Heart left ventricle (tissue), 16 donors: ENCODE data around the gene SLC25A26. TPM values are rescaled to one million over a fixed set of nuclear protein-coding genes. Genes with fewer than 3 reads are reported as not detected.

Experiments used
- ATAC-seq, 4 donors: fragments of 200-7000 bp; cut with Tn5 transposase; one replicate each; pipeline ENCODE4 v1.9.1; 2020 to 2022; ENCODE audit warnings: moderate library complexity in 4 of 4, mild to moderate bottlenecking in 3 of 4, moderate number of reproducible peaks in 1 of 4
- DNase-seq, 5 donors: peaks; one replicate each; pipeline ENCODE4 v3.0.0-alpha.2; 2020
- H3K27ac ChIP-seq, 12 donors: fragments of 200-600 bp; sonication (generic) in 4 of 12; one replicate each; pipeline versions ENCODE4 v1.5.0 to v1.8.0; 2016 to 2022; ENCODE audit warnings: mild to moderate bottlenecking in 2 of 12
- H3K27me3 ChIP-seq, 9 donors: fragments of 200-600 bp; sonication (generic) in 2 of 9; one replicate each; pipeline versions ENCODE4 v1.5.1 to v1.8.0; 2016 to 2022; ENCODE audit warnings: mild to moderate bottlenecking in 3 of 9
- H3K36me3 ChIP-seq, 9 donors: fragments of 200-600 bp; sonication (generic) in 2 of 9; one replicate each; pipeline versions ENCODE4 v1.5.0 to v1.8.0; 2018 to 2022; ENCODE audit warnings: mild to moderate bottlenecking in 2 of 9
- H3K4me1 ChIP-seq, 12 donors: fragments of 200-600 bp; sonication (generic) in 4 of 12; one replicate each; pipeline versions ENCODE4 v1.5.0 to v1.8.0; 2016 to 2022; ENCODE audit warnings: mild to moderate bottlenecking in 3 of 12
- H3K4me3 ChIP-seq, 12 donors: fragments of 200-600 bp; sonication (generic) in 4 of 12; one replicate each; pipeline versions ENCODE4 v1.5.0 to v1.8.0; 2017 to 2022; ENCODE audit warnings: mild to moderate bottlenecking in 9 of 12, moderate library complexity in 4 of 12
- H3K9me3 ChIP-seq, 12 donors: fragments of 200-600 bp; sonication (generic) in 4 of 12; one replicate each; pipeline versions ENCODE4 v1.5.0 to v1.8.0; 2016 to 2022; ENCODE audit warnings: mild to moderate bottlenecking in 1 of 12
- CTCF ChIP-seq, 12 donors: fragments of 200-600 bp; sonication (generic) in 4 of 12; IDR thresholded peaks; one replicate each; pipeline versions ENCODE4 v1.5.0 to v1.8.0; 2018 to 2022; ENCODE audit warnings: antibody characterized with exemption in 12 of 12, mild to moderate bottlenecking in 5 of 12
- POLR2A ChIP-seq, 2 donors: fragments of 450-650 bp; IDR thresholded peaks; one replicate each; pipeline ENCODE4 v1.6.1; 2017; ENCODE audit warnings: antibody characterized with exemption in 2 of 2, mild to moderate bottlenecking in 2 of 2, moderate library complexity in 2 of 2
- WGBS, 4 donors: extraction: QIAGEN DNeasy Blood & Tissue Kit in 2 of 4; methylation state at CpG; one replicate each; pipeline versions ENCODE4 v1.1.5 to v1.1.7; 2013 to 2018; 5-methylcytosine and 5-hydroxymethylcytosine counted together
- intact Hi-C, 10 donors: fragments of 100-400 bp; cut with DNase I; formaldehyde crosslinking; loops; one replicate each; pipeline versions ENCODE4 v1.11.1 to v1.14.2; 2022
- polyA plus RNA-seq, 2 donors: library from polyadenylated mRNA; stranded (reverse); fragments of 200-250 nt; gene quantifications; one replicate each; pipeline ENCODE4 v1.2.3, GENCODE V29; 2013
- total RNA-seq, 9 donors: library from RNA; depleted of rRNA in 2 of 9; stranded (reverse); fragments of >200 nt in 2 of 9; fragmentation: NEBNext Ultra II Directional in 3 of 9; extraction: Animal tissue kit (Norgen Biotek cat#: 25700) in 3 of 9; gene quantifications; one replicate each; pipeline versions ENCODE4 v1.1.0 to v1.2.4, GENCODE V29; 2016 to 2023
- donor health status: ischemic (EF 13 %, LVEDD 7.1; RV severe dilation, severe dysfunction).
- donor health status: healthy with polysubstance abuse.
- donor health status: DM: no; HTN: yes; CAD: no.
- donor health status: DM: no; HTN: no; CAD: no.
- donor health status: ischemic (EF 25% LVEDD 6.9; RV normal size, moderate dysfunction).
- donor health status: ischemic (EF 25% LVEDD 5.7; RV mildly dilated, moderate dysfunction).
- donor health status: healthy.
- donor health status: DM: yes; HTN: yes; CAD: no.
- donor health status: ischemic (EF 35%, LVEDD 5.7; RV mildly dilated, moderate dysfunction).
- donor health status: nonischemic (EF 11% LVEDD 7.7; RV severe dilation, severe dysfunction).
- donor health status: DM: yes; HTN: yes; CAD: no.
- donor health status: PGD.
- donor health status: ischemic (EF 29% LVEDD 5.4; RV normal size, mild dysfunction).
- donor health status: nonischemic (EF 23%, LVEDD 6.1; RV moderate dilation, normal function).

SLC25A26 gene
- total and polyA plus RNA-seq, 11 donors: 20.0 to 42.2 (median 25.4) TPM

GRCh38 chr3:66397745-66398144 lies 176.9 kb downstream of the SLC25A26 start:
- DNase-seq: peak in 1 of 5 donors; percentile 28
- intact Hi-C loops: no loop called here

GRCh38 chr3:66398228-66399025 lies 177.6 kb downstream of the SLC25A26 start:
- TF ChIP-seq CTCF (IDR thresholded peaks at IDR 0.05) (no peak), POLR2A (IDR thresholded peaks at IDR 0.05) (no peak)
- no peaks in the 10 kb centered on the region for H3K27me3 ChIP-seq
- peaks cover 0 to 66% (median 43%) of the 10 kb centered on the region in 9 donors for H3K36me3 ChIP-seq
- ATAC-seq: no peak
- intact Hi-C loops: no loop called here
- no peak for DNase-seq
- no peak overlapping the region for H3K4me3 ChIP-seq
- H3K9me3 ChIP-seq: no peaks in the 10 kb centered on the region
- peak overlapping the region in 2 of 12 donors; percentile 6 to 81 for H3K27ac ChIP-seq
- H3K4me1 ChIP-seq: peaks cover 3 to 52% (median 31%) of the 10 kb centered on the region in 12 donors
- WGBS, 4 donors: 93 to 98% (median 94%) methylated on average over 9 of the region's 9 CpGs

More at GRCh38 chr3:66397745-66398144, 176.9 kb downstream of the SLC25A26 start:
- ATAC-seq: peak in 3 of 4 donors; percentile 10 to 53 (median 21)
- Histone ChIP-seq H3K36me3 (peaks cover 0 to 66% (median 41%) of the 10 kb centered on the region in 9 donors), H3K4me3 (no peak overlapping the region), H3K4me1 (peaks cover 4 to 56% (median 37%) of the 10 kb centered on the region in 12 donors), H3K27ac (peak overlapping the region in 2 of 12 donors; percentile 6 to 81), H3K9me3 (no peaks in the 10 kb centered on the region), H3K27me3 (no peaks in the 10 kb centered on the region)
- WGBS, 4 donors: 29 to 69% (median 46%) methylated on average over 2 of the region's 2 CpGs
- no peak for TF ChIP-seq CTCF (IDR thresholded peaks at IDR 0.05)
- TF ChIP-seq POLR2A (IDR thresholded peaks at IDR 0.05): no peak

- Histone ChIP-seq H3K27me3 (no peaks in the 10 kb centered on the region), H3K9me3 (no peaks in the 10 kb centered on the region), H3K27ac (peak overlapping the region in 1 of 12 donors; percentile 81), H3K4me3 (no peak overlapping the region), H3K4me1 (peaks cover 0 to 46% (median 18%) of the 10 kb centered on the region in 12 donors), H3K36me3 (peaks cover 0 to 74% (median 54%) of the 10 kb centered on the region in 9 donors)
- ATAC-seq (no peak), DNase-seq (no peak)
- TF ChIP-seq POLR2A (IDR thresholded peaks at IDR 0.05) (no peak), CTCF (IDR thresholded peaks at IDR 0.05) (no peak)
- 87 to 92% (median 90%) methylated on average over 10 of the region's 10 CpGs for WGBS, 4 donors
- intact Hi-C loops: loop anchor here in 1 of 10 donors (10.0 kb wide), 1 partner anchor 275 kb away; no protein-coding TSS in a partner anchor
These were observed 178.9 kb downstream of the SLC25A26 start for GRCh38 chr3:66399529-66400232.
